HG03280 (cell line): ENCODE results near the gene SPG21.

Source experiments
- ATAC-seq: cut with Tn5 transposase; IDR thresholded peaks from one replicate; pipeline ENCODE4 v1.9.1; 2021; ENCODE audit warnings: mild to moderate bottlenecking, moderate library complexity; ENCODE audit not compliant: unreplicated experiment

SPG21 gene

DNA sequence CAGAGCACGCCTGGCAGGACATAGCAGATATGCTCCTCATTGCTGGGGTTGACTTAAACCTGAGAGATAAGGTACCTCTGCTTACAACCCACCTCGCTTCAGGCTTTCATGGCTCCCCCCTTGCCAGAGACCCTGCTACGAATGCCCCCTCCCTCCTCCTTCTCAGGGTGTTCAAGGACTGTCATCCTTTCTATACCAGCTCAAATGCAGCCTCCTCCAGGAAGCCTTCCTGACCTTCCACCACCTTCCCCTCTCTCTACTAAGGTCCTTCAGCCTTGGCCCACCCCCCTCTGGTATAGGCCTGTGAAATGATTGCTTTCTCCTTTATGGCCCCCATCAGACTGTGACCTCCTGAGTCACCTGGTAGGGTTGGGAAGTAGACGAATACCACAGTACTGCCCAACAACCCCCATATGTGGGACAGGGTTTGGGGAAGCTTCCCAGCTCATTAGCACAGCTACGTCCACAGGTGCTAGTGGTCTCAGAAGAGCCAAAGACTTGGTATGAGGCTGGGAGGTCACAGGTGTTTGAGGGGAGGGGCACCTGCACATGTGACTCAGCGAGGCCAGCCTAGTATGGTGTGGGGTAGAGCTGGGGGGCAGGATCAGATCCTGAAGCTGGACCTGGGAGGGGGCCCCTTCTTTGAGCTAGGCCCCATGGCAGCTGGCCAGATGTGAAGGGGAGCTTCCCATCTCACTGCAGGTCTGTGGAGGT lies 46.0 kb downstream of the SPG21 start:
- no peak for ATAC-seq

DNA sequence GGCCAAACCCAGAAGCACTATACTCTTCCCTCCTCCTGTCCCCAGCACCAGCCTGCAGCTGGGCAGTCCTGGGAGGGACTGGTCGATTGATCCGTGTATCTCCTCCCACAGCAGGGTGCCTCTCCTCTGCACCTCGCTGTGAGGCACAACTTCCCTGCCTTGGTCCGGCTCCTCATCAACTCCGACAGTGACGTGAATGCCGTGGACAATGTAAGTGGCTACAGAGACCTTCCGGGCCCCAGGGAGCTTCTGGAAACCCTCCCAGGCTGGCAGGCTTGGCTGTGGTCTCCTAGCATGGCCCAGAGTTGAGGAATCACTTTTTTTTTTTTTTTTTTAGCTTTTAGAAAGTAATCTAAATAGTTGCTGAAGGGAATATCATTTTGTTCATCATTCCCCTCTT lies 47.4 kb downstream of the SPG21 start:
- ATAC-seq, result no peak

DNA sequence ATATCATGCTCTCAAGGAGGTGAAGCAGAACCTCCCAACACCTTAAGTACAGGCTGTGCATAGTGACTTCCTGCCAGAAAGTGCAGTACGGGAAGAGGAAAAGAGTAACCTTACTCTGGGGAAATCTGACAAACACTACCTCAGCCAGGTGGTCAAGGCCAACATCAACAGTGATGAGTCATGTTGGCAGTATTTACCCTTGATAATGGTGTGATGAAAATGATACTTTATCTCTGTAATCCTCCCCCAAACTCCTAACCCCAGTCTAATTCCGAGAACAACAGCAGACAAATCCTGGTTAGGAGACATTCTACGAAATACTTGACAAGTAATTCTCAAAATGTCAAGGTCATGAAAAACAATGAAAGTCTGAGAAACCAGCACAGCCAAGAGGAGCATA lies 51.5 kb downstream of the SPG21 start:
- no peak for ATAC-seq

DNA sequence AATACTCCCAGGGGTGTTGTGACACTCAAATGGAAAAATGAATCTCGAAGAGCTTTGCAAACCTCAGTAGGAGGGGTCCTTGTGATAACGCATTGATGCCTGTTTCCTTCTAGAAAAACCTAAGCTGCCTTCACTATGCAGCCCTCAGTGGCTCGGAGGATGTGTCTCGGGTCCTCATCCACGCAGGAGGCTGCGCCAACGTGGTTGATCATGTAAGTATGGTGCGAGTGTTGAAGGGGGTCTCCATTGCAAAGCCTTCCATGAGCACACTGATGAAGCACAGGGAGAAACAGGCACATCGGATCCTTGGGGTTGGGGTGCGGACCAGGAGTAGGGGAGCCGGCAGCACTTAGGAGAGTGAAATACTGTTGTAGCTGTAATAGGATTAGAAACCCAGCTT lies 55.7 kb downstream of the SPG21 start:
- no peak for ATAC-seq

DNA sequence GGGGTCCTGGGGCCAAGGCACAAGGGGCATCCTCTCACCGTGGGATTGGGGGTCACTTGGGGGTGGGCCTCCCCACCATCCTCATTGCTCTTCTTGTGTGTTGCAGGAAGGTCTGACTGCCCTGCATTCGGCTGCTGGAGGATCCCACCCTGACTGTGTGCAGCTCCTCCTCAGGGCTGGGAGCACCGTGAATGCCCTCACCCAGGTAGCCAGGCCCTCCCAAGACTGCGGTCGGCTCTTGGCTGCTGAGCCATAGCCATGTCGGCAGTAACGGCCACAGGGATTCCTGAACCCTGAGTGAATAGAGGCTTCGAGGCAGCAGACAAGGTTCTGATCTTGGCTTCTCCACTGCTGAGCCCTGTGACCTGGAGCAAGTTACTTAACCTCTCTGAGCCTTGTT lies 58.3 kb downstream of the SPG21 start:
- ATAC-seq, result no peak

DNA sequence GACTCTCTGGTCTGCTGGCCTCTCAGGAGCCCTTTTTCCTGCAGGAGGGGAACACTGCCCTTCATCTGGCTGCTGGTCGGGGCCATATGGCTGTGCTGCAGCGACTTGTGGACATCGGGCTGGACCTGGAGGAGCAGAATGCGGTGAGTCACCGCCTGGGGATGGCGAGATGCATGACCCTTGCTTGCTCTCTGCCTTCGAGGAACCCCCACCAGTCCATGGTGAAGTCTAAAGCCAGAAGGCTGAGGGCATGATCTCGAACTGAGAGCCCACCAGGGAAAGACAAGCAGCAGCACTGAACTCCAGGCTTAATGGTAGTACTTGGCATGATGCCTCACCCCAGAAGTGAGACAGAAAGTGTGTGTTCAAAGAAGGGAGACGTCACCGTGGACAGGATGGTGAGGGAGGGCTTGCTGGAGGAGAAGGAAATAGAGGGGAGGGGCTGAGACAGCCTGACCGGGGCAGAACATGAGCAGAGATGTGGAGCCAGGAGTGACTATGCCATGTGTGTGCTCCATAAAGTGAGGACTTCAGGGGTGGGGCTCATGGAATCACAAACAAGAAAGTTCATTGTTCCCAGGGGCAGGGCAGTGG lies 58.8 kb downstream of the SPG21 start:
- no peak for ATAC-seq

DNA sequence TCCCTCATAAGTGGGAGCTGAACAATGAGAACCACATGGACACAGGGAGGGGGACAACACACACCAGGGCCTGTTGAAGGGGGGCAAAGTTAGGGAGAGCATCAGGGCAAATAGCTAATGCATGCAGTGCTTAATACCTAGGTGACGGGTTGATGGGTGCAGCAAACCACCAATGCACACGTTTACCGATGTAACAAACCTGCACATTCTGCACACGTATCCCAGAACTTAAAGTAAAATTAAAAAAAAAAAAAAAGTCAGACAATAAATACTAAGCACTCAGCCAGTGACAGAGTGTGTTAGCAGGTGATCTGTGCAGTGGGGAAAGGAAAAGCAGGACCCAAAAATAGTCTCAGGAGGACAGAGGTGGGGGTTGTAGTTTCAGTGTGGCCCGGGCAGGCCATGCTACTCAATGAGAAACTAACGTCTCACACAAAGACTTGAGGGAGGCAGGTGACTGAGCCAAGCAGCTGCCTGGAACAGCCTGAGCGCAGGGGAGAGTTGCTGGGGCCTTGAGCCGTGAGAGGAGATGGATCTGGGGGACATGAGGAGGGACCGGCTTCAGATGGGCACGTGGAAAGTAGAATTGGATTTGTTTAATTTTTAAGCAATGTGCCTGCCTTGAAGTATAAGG lies 59.6 kb downstream of the SPG21 start:
- peak; percentile 54 for ATAC-seq

DNA sequence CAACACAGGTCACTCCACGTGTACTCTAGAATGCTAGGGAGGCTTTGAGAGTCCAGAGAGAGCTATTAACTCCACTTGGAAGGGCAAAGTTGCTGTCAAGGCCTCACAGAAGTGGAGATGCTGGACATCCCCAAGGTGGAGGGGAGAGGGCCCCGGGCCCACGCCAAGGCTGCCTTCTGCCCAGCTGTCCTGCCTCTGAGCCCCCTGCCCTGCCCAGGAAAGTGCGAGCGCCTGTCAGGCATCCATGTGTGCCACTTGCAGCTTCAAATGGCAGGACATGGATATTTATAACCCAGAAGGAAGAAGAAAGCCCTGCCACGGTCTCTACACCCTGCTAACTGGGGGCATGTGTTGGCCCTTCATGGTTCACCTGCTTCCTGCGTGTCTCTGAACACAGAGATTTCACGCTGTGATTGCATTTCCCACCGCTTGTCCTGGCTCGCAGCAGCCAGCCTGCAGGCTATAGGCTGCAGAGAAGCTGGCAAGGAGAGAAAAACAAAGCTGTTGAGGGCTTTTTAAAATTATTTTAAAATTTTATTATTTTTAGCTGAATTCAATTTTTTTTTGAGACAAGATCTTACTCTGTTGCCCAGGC lies 61.0 kb downstream of the SPG21 start:
- ATAC-seq, result no peak

DNA sequence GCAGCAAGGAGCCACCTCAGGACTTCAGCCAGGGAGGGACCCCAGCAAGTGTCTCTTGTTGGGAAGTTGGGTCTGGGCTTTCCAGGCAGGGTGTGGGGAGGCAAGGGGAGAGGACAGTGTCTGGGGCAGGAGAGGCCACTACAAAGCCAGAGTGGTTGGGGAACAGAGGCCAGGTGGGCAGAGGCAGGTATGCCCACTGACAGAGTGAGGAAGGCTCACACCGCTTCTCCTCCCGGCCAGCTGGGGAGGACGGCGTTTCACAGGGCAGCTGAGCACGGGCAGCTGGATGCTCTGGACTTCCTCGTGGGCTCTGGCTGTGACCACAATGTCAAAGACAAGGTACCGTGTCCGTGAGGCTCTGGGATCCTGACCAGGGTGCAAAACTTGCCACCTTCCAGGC lies 63.1 kb downstream of the SPG21 start:
- ATAC-seq, result no peak

DNA sequence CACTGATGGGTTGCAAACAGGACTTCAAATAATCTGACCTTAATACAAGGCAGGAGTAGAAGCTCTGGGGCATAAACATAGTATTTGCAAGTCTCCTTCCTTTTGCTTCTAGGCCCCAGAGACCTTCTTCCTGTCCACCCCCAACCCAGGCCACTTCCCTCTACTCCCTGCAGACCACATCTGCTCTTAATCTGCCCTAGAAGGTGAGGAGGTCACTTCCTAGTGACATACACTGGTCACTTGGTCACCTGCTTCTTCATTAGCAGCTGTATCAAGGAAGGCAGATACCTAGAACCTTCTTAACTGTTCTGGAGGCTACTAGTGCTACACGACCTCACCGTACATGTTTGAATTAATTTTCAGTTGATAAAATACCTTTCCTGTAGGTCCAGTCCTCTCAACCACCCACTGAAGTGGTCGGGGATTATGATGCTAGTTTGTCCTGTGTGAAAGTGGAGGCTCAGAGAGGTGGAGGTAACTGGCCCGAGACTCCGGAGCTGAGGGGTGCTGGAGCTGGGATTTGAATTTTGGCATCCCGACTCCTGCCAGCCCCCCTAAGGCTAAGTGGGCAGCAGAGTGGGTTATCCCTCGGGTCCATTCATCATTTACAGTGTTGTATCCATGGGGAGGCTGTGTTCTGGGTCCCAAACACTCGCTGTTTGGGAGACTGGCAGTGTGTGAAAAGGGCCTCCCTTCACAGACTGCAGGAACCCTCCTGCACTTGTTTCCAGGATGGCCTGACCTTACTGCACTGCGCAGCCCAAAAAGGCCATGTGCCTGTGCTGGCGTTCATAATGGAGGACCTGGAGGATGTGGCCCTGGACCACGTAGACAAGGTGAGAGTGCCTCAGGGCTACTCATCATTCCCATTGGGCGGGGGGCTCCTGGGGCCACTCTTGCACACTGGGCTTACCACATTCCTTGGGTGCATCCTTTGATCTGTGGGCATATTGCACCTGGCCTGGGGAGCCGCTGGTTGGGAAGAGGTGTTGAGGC lies 64.1 kb downstream of the SPG21 start:
- no peak for ATAC-seq

DNA sequence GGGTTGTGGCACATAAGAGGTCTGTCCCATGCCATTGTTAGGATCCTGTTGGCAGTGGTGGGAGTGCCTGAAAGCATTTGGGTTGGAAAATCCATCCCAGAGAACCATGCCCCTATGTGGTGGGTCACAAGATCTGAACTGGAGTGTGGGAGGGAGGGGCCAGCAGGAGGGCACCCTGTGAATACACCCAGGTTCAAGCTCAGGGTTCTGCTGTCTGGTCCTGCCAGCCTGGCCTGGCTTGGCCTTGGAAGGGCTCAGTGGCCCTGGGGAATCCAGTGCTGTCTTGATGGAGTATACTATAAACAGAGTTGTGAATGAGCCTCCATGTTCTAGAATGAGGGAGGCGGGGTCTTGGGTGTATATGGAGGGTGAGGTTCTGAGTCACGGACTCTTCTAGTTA lies 66.2 kb downstream of the SPG21 start:
- no peak for ATAC-seq

DNA sequence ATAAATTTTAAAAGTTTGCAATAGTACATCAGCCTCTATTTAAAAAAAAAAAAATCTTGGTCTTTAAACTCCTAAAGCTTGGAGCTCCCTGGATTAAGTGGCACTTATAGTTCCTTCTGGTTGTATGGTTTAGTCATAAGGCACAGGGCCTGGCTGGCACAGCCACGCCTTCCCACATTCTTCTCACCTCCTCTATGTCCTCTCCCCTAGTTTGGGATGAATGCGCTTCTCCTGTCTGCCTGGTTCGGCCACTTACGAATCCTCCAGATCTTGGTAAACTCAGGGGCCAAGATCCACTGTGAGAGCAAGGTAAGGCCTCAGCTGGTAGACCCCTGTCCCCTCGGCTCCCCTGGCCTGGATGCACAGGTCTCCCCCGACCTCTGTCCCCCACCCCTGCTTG lies 68.0 kb downstream of the SPG21 start:
- ATAC-seq, result no peak

DNA sequence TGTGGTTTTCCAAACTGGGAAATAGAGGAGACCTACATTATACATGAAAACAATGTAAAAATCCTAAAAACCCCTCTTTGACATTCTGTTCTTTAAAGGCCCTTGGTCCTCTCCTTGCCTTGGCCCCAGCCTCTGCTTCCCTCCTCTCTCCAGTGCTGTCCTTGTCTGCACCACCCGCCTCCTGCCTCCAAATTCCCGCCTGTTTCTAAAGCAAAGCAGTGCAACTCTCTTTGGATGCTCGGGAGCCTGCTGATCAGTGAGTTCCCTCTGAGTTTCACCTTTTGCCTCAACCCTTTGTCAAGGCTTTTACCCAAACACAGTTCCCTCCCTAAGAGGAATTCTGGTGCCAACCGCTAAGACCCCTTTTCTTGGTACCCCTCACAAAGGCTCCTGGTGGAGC lies 70.0 kb downstream of the SPG21 start:
- ATAC-seq, result no peak

DNA sequence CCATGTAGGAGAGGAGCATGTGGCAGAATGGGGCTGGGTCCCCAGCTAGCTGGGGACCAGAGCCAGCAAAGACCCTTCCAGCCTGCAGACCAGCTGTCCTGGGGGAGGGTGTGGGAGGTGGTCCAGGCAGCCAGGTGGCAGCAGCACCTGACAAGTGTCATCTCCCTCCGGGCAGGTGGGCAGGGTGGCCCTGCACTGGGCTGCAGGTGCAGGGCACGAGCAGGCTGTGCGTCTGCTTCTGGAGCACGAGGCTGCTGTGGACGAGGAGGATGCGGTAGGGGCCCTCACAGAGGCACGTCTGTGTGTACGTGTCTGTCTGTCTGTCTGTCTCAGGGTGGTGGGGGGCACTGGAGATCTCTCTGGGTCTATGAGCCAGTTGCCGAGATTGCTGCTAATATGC lies 72.5 kb downstream of the SPG21 start:
- no peak for ATAC-seq

DNA sequence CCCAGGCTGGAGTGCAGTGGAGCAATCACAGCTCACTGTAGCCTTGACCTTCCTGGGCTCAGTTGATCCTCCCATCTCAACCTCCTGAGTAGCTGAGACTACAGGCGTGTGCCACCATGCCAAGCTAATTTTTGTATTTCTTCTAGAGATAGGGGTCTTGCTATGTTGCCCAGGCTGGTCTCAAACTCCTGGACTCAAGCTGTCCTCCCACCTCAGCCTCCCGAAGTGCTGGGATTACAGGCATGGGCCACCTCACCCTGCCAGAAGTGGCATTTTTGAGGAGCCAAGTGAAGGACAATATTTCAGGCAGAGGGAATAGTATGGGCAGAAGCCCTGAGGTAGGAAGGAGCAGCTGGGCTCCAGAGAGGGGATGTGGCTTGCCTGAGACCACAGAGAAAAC lies 73.3 kb downstream of the SPG21 start:
- no peak for ATAC-seq

DNA sequence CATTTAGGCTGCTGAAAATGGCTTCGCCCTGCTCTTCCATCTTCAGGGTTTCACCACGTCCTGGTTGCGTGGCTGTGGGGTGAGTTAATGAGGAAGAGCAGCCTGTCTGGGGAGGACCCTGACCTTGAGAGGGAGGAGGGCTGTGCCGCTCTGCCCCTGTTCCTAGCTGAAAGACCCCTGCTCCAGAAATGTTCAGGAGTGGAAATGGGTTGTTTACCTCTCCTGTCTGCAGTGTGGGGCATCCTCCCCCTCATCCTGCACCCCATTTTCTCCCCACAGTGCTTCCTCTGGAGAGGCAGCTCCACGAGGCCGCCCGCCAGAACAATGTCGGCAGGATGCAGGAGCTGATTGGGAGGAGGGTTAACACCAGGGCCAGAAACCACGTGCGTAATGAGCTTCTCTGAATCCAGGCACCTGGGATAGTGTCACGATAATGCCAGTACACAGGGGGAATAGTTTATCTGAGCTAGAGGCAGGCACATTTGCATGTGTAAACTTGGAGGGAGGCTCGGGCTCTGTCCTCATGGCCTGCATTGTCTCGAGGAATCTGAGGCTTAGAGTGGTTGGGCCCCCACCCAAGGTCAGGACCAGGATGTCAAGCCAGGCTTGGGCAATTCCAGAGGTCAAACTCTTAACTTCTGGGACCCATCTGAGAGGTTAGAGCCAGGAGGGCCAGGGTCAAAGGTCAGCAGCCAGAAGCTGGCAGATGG lies 74.0 kb downstream of the SPG21 start:
- ATAC-seq, result no peak
